ENCODE data around the gene TSPAN18.

TSPAN18 gene

DNA sequence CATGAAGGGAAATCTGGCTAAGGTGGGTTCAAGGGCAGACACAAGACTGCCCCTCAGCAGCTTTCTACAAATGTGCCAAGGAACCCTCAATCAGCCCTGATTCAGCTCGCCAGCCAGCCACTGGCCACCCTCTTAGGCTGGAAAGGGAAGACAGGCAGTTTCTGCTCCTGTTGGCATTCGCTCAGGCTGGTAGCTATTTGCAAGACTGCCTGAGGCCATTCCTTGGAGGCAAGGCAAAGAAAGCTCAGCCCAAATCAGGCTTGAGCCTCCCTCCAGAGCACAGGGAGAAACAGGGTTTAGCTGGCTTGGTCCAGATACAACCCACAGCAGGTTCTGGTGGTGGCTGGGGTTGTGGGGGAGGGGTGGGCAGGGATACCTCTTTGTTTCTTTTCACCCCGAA, 204.7 kb downstream of the TSPAN18 start:
- DNase-seq: no peak

GRCh38 chr11:44934110-44934509, 207.3 kb downstream of the TSPAN18 start:
- DNase-seq: no peak

DNA sequence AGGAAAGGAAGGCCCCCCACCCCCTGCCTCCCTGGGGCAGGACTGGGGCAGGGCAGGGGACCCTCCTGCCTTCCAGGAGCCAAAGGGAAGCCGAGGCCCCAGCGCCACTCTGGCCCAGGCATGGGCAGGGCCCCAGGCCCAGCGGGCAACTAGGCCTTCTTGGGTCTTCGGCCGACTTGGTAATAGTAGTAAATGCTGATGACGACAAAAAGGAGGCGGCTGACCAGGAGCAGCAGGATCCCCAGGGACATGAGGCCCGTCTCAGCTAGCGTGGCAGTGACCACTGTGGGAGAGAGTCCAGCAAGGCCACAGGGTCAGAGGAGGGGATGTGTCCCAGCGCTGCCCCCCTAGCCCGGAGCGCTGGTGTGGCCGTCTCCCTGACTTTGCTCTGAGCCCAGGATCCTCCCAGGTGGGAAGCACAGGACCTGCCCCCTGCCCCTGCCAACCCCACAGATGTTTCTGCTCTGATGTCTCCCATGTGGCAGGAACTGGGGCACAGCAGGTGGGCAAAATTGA, 208.0 kb downstream of the TSPAN18 start:
- DNase-seq: no peak

DNA sequence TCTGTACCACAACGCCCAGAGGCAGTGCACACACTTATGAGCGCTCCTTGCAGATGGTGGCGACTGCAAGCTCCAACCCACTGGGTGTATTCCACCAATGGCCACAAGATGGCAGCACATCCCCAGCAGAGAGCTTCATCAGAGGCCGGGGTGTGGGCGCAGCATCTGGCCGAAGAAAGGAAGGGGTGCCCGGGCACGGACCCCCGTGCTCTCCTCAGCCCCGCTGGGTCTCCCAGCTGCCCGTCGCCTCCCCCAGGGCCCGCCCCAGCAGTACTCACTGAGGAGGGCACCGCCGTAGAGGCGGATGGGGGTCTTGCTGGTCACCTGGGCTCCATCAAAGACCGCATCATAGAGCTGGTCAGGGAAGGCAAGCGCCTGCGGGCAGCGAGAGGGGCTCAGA, 209.8 kb downstream of the TSPAN18 start:
- DNase-seq: peak; percentile 83

GRCh38 chr11:44936951-44937543, 210.3 kb downstream of the TSPAN18 start:
- DNase-seq: no peak

GRCh38 chr11:44938066-44938691, 211.4 kb downstream of the TSPAN18 start:
- no peak for DNase-seq

GRCh38 chr11:44939673-44940395, 213.1 kb downstream of the TSPAN18 start:
- no peak for DNase-seq

DNA sequence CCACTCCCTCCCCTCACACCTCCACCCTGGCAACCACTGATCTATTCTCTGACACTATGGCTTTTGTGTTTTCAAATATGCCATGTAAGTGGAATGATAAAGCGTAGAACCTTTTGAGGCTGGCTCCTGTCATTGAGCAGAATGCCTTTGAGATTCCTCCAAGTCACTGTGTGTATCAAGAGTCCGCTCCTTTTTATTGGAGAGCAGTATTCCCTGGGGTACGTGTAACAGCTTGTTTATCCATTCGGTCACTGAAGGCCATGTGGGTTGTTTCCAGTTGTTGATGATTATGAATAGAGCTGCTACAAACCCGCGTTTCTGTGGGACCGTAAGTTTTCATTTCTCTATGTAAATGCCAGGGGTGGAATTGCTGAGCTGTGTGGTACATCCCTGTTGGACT, 213.6 kb downstream of the TSPAN18 start:
- no peak for DNase-seq

DNA sequence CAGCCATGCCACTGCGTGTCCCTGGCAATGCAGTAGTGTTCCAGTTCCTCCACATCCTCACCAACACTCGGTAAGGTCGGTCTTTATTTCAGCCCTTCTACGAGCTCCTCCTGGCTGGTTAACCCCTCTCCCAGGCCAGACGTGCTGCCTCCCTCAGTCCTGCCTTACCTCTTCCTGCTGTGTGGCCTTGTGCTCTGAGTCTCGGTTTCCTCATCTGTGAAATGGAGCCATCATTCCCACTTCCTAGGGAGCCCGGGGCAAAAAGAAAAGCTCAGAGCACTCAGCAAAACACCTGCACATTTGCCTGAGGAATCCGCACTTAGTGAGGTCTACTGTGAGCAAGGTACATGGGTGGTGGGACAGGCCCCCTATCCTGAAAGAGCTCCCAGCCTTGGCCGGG, 214.1 kb downstream of the TSPAN18 start:
- no peak for DNase-seq

DNA sequence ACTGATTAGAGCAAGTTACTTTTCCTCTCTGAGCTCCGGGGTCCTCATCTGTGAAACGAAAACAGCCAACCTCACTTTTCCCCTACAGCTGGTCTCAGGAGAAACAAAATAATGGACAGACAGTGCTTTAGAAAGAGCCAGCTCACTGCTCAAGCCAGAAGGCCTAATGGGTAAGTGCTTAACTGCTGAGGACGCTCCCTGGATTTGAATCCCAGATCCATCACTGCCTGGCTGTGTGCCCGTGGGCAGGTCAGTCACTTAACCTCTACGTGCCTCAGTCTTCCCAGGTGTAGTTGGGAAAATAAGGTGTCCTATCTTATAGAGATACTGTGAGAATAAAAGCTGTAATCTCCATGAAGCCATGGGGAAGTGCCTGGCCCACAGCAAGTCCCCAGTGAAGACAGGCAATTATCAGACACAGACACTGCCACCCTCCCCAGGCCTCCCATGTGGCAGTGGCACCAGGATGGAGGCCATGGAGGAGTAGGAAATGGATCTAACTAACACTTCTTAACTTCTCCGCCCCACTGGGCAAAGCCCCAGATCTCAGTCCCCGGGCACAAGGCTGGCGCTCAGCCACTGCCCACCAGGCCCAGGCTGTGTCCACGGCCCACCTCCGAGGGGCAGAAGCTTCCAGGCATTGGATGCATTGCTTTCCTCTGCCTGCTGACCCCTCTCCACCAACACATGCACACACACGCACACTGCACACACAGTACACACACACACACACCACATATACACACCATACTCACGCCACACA, 214.7 kb downstream of the TSPAN18 start:
- no peak for DNase-seq

DNA sequence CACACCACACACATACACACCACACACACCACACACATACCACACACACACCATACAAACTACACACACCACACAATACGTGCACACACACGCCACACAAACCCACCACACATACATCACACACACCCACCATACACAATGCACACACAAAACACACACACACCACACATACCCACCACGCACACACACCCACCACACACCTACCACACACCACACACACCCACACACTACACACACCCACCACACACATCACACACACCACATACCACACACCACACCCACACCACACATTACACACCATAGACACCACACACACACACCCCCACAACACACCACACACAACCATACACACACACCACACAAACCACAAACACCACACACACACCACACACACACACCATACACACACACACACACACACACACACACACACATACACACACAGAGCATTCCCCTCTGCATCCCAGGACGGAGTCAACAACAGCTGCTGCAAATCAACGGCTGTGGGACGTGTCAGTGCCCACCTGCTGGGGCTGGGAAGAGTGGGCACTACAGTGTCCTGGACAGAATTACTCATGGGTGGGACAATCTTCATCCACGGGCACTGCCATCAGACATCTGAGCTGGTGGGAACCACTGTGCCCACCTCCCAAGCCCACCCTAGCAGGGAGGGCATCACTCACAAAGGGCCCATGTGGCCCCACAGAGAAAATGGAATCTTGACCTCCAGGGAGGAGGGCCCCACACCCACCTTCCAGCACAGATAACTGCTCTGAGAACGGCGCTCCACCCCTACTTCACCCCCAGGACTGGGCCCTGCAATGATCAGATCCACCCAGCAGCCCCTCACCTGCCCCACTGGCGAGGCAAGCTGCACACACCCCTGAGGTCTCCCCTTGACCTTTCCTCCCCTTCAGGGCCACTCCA, 215.5 kb downstream of the TSPAN18 start:
- no peak for DNase-seq

- no peak for DNase-seq
Observed at GRCh38 chr11:44943118-44943517, 216.4 kb downstream of the TSPAN18 start.

DNA sequence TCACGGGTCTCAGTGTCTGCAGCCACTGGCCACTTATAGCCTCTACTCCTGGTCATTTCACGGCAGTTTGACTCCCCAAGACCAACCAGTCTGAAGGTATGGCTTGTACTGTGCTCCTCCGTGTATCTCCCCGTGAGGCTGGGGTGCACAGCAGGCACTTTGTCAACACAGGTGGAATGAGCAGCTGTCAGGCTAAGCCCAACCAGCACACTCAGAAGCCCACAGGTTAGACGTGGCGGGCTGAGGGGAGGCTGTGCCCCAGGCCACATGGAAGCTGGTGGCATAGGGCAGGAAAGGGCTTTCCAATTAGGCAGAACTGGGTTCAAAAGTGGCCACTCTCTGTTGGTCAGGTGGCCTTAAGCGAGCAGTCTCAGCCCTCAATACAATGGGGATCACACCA, 216.9 kb downstream of the TSPAN18 start:
- no peak for DNase-seq

DNA sequence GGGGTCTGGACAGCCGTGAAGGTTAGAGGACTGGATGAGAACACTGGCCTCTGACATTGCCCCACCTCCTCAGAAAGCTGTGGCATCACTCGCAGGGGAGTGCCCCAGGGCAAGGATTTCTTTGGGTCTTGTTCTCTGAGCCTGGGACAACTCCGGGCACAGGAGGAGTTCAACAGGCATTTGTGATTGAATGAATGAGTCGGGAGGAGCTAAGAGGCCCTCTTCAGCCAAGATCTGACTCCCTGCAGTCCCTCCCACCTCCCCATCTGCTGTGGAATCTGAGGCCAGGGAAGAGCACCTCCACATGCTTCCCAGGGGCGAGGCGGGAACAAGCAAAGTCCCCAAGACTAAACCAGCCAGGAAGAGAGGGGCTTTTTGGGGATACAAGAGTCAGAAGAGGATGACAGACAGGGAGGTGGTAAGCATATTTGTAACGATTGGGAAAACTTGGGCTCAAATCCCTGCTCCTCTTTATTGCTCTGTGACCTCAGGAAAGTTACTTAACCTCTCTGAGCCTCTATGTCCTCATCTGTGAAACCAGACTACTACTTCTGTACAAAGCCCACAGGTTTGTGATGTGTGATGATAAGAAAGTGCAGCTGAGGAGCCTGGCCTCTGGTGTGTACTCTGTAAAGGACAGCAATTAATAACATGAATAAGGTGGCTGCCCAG, 217.6 kb downstream of the TSPAN18 start:
- DNase-seq: no peak

- no peak for DNase-seq
Observed at GRCh38 chr11:44944853-44945235, 218.1 kb downstream of the TSPAN18 start.

DNA sequence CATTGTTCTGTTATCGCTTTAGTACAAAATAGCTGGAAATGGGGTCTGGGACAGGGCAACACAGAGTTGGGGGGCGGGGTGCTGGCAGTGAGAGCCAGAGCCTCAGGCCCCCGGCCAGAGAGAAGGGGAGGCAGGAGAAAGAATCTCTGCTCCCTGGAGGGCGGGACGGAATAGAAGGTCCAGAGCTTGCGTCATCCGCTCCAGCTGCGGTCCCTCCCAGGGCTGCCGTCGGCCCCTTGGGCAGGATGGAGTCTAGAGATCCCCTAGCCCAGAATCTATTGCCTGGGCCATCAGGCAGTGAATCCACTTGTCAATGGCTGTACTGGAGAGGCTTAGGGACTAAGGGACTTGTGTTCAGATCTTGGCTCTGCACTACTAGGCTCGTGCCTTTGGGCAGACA, 218.9 kb downstream of the TSPAN18 start:
- DNase-seq: no peak

DNA sequence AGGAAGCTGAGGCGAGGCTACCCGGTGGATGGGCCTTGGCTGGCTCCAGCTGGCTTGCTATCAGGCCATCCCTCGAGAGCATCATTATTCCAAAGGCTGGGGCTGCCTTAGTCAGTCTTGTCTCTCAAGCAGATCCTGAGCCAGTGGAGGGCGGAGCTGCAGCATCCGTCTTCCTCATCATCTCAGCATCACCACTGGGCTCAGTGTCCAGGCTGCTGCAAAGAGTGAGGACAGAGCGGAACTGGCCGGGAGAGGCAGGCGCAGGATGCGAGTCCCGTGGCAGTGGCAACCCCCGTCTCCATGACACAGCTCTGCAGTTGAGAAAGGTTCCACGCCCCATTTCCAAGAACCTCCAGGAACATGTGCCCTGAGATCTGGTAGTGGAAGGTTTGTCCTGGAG, 219.5 kb downstream of the TSPAN18 start:
- no peak for DNase-seq

GRCh38 chr11:44947114-44947513, 220.4 kb downstream of the TSPAN18 start:
- DNase-seq: no peak

DNA sequence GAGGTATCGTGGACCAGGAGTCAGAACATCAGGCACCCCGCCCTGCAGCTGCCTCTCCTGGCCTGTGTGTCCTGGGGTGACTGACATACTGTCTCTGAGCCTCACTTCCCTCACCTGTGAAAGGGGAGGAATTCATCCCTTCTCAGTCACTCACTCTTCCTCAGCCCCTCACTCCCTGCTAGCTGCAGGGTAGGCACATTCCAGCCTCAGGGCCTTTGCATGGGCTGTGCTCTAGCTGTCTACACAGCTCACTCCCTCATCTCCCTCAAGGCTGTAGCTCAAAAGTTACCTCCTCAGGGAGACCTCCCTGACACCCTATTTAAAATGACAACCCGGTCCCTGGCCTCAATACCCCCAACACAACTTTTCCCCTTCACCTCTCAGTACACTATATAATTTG, 221.4 kb downstream of the TSPAN18 start:
- no peak for DNase-seq

DNA sequence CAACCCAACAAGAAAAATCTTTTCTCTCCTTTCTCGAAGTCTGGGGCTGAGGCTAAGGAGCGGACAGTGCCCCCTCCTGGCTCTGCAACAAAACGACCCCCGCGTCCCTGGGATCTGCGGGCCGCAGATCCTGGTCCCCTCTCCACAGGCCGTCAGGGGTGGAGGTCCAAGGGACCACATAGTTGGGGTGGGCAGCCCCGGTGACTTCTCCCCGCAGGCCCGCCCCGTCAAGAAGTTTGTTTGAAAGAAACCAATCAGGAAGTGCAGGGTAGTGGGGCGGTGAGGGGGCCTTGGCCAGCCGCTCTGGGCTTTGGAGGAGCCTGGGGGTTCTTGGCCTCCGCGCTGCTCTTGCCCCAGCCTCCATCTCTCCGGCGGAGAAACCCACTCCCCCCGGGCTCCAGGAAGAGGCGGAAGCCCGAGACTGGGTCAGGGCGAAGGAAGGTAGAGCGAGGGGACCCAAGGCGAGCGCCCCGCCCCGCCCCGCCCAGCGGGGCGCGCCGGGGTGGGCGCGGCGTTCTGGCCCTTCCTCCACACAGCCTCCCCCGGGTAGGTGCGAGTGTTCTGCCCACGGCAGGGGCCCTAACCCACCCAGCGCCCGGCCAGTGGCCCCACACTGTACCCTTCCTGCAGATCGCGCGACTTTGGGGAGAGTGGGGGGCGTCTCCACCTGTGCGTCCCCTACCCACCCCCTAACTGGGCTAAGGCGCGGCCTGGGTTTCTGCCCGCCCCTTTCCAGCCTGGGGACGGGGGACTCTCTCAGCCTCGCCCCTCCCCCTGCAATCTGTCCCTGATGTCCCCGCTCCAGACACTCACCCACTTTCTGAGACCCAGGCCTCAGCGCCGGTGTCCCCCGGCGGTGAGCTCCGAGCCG, 222.6 kb downstream of the TSPAN18 start:
- DNase-seq: peak; percentile 15
